IMR-90 (cell line): Measurements from ENCODE around the gene BCKDK. TPM values are rescaled to one million over a fixed set of nuclear protein-coding genes. Genes with fewer than 3 reads are reported as not detected.

Experiments used
- ATAC-seq: fragments of 200-7000 bp; cut with Tn5 transposase; 2 replicates; pipeline ENCODE4 v1.9.1; 2020; ENCODE audit warnings: low read depth, mild to moderate bottlenecking, moderate library complexity
- BruUV-seq: library from RNA; stranded (reverse); fragments of 400-500 nt; replicated peaks from 2 replicates; lab custom pipeline; 2021; lab: Mats Ljungman, UMichigan
- CTCF ChIA-PET: fragments of 300-600 bp; formaldehyde crosslinking; extraction: SDS; loops from one replicate; lab custom pipeline; 2021; ENCODE audit warnings: antibody characterized with exemption; lab: Yijun Ruan, JAX
- POLR2A ChIA-PET: fragments of 300-600 bp; sonication (Branson Sonifier 250); formaldehyde crosslinking; loops from one replicate; lab custom pipeline; 2022; ENCODE audit warnings: antibody characterized with exemption; ENCODE audit not compliant: unreplicated experiment; lab: Charles Lee
- DNase-seq: peaks from one replicate; pipeline ENCODE4 v3.0.0; 2013
- H2AFZ ChIP-seq: replicated peaks from 2 replicates; pipeline ENCODE3; 2013; ENCODE audit warnings: low read length, mild to moderate bottlenecking; ENCODE audit not compliant: poor library complexity
- H2AK5ac ChIP-seq: 2 replicates; pipeline ENCODE4 v1.6.1; 2013; ENCODE audit warnings: low read depth, low read length, inconsistent platforms
- H2AK9ac ChIP-seq: replicated peaks from 2 replicates; pipeline ENCODE3; 2013; ENCODE audit warnings: mild to moderate bottlenecking, low read depth, low read length, moderate library complexity; ENCODE audit not compliant: poor library complexity
- H2BK120ac ChIP-seq: 2 replicates; pipeline ENCODE4 v1.6.1; 2013; ENCODE audit warnings: low read depth, low read length, inconsistent platforms
- H2BK15ac ChIP-seq: 3 replicates; pipeline ENCODE4 v1.6.1; 2013; ENCODE audit warnings: low read depth, low read length, inconsistent platforms
- H2BK20ac ChIP-seq: 2 replicates; pipeline ENCODE4 v1.6.1; 2013; ENCODE audit warnings: low read depth, mild to moderate bottlenecking, inconsistent platforms, low read length, moderate library complexity
- H2BK5ac ChIP-seq: 2 replicates; pipeline ENCODE4 v1.6.1; 2013; ENCODE audit warnings: mild to moderate bottlenecking, low read depth, low read length, inconsistent platforms; ENCODE audit not compliant: poor library complexity, severe bottlenecking
- H3K14ac ChIP-seq: replicated peaks from 2 replicates; pipeline ENCODE4 v1.6.1; 2013; ENCODE audit warnings: low read depth, low read length, inconsistent platforms
- H3K18ac ChIP-seq: 2 replicates; pipeline ENCODE4 v1.6.1; 2013; ENCODE audit warnings: low read depth, low read length, control low read depth
- H3K23ac ChIP-seq: 2 replicates; pipeline ENCODE4 v1.6.1; 2013; ENCODE audit warnings: low read depth, low read length, inconsistent platforms
- H3K27ac ChIP-seq: 2 replicates; pipeline ENCODE4 v1.5.1; 2013; ENCODE audit warnings: mild to moderate bottlenecking, control low read depth, low read length; ENCODE audit not compliant: insufficient read depth
- H3K27me3 ChIP-seq: 2 replicates; pipeline ENCODE4 v1.6.1; 2013; ENCODE audit warnings: low read length; ENCODE audit not compliant: control insufficient read depth, insufficient read depth
- H3K36me3 ChIP-seq: 2 replicates; pipeline ENCODE4 v1.6.1; 2013; ENCODE audit warnings: low read length, mixed read lengths; ENCODE audit not compliant: control insufficient read depth, insufficient read depth
- H3K4ac ChIP-seq: 2 replicates; pipeline ENCODE4 v1.6.1; 2013; ENCODE audit warnings: low read depth, low read length, inconsistent platforms
- H3K4me1 ChIP-seq: 2 replicates; pipeline ENCODE4 v1.6.1; 2013; ENCODE audit warnings: low read length, mixed read lengths; ENCODE audit not compliant: control insufficient read depth, insufficient read depth
- H3K4me2 ChIP-seq: 2 replicates; pipeline ENCODE4 v1.6.1; 2013; ENCODE audit warnings: low read depth, mild to moderate bottlenecking, control low read depth, low read length, moderate library complexity
- H3K4me3 ChIP-seq: 2 replicates; pipeline ENCODE4 v1.5.1; 2013; ENCODE audit warnings: low read depth, mild to moderate bottlenecking, control low read depth, low read length, moderate library complexity; ENCODE audit not compliant: insufficient read depth
- H3K56ac ChIP-seq: 2 replicates; pipeline ENCODE4 v1.6.1; 2013; ENCODE audit warnings: low read length, inconsistent platforms; ENCODE audit not compliant: insufficient read depth; ENCODE audit errors: extremely low read depth
- H3K79me1 ChIP-seq, 2 experiments: 2 replicates each; pipeline ENCODE4 v1.6.1; 2013; ENCODE audit warnings: low read length in 2 of 2, inconsistent platforms in 1 of 2, low read depth in 1 of 2
- H3K9ac ChIP-seq: 2 replicates; pipeline ENCODE4 v1.6.1; 2013; ENCODE audit warnings: low read depth, low read length, control low read depth
- H3K9me1 ChIP-seq: 2 replicates; pipeline ENCODE4 v1.6.1; 2013; ENCODE audit warnings: low read length, inconsistent platforms; ENCODE audit not compliant: insufficient read depth
- H3K9me3 ChIP-seq: 2 replicates; pipeline ENCODE4 v1.6.1; 2013; ENCODE audit warnings: low read length; ENCODE audit not compliant: control insufficient read depth, insufficient read depth
- H4K20me1 ChIP-seq: 2 replicates; pipeline ENCODE4 v1.6.1; 2013; ENCODE audit warnings: low read length, inconsistent platforms; ENCODE audit not compliant: insufficient read depth
- H4K5ac ChIP-seq: 2 replicates; pipeline ENCODE4 v1.6.1; 2013; ENCODE audit warnings: mild to moderate bottlenecking, low read depth, low read length, control low read depth
- H4K8ac ChIP-seq, 2 experiments: 2 replicates each; pipeline ENCODE4 v1.6.1; 2013; ENCODE audit warnings: low read depth in 2 of 2, low read length in 2 of 2, control low read depth in 1 of 2, inconsistent platforms in 1 of 2
- H4K91ac ChIP-seq: 2 replicates; pipeline ENCODE4 v1.6.1; 2013; ENCODE audit warnings: low read depth, low read length, inconsistent platforms; ENCODE audit not compliant: insufficient read depth
- CTCF ChIP-seq: conservative IDR thresholded peaks from 2 replicates; pipeline ENCODE4 v1.5.1; 2012; ENCODE audit warnings: mild to moderate bottlenecking, low read depth, low read length, improper control_type of control experiment
- NFE2L2 ChIP-seq: fragments of 150-350 bp; IDR thresholded peaks from 2 replicates; pipeline ENCODE4 v1.6.1; 2016; ENCODE audit warnings: low read depth, mild to moderate bottlenecking, low read length
- RCOR1 ChIP-seq: IDR thresholded peaks from 2 replicates; pipeline ENCODE4 v1.6.1; 2012; ENCODE audit warnings: mild to moderate bottlenecking, low read length, improper control_type of control experiment; ENCODE audit not compliant: insufficient replicate concordance
- USF2 ChIP-seq: fragments of 150-350 bp; IDR thresholded peaks from 2 replicates; pipeline ENCODE4 v1.6.1; 2017; ENCODE audit warnings: mild to moderate bottlenecking, antibody characterized with exemption, low read length, low read depth
- WGBS, 2 experiments: methylation state at CpG; one replicate each; pipeline versions ENCODE4 v1.1.5 to v1.1.7; 2013; ENCODE audit warnings: missing lambda C conversion rate in 2 of 2; ENCODE audit not compliant: insufficient read length in 1 of 2; ENCODE audit errors: extremely low coverage in 2 of 2; 5-methylcytosine and 5-hydroxymethylcytosine counted together
- dilution Hi-C: fragments of 300-500 bp; cut with HindIII; formaldehyde crosslinking; loops from one replicate; pipeline ENCODE4 v1.14.3; 2018; ENCODE audit warnings: low sequenced_read_pairs; ENCODE audit not compliant: unreplicated experiment
- in situ Hi-C: fragments of 300-500 bp; cut with MboI; formaldehyde crosslinking; loops from 3 replicates; pipeline ENCODE4 v1.14.3; 2019; ENCODE audit warnings: low sequenced_read_pairs, inconsistent platforms, mixed read lengths
- intact Hi-C: fragments of 100-400 bp; cut with micrococcal nuclease; formaldehyde crosslinking; loops from 2 replicates; pipeline ENCODE4 v1.10.0; 2022
- polyA plus RNA-seq, 3 experiments: library from polyadenylated mRNA; depleted of rRNA; stranded (reverse); fragments of >200 nt; gene quantifications; 2 replicates each; pipeline ENCODE4 v1.2.3, GENCODE V29; 2012; ENCODE audit warnings: low replicate concordance in 1 of 3
- total RNA-seq: library from RNA; depleted of rRNA; stranded (reverse); fragments of >200 nt; gene quantifications from 2 replicates; pipeline ENCODE4 v1.2.3, GENCODE V29; 2012

Gene BCKDK
- total and polyA plus RNA-seq, 2 of the 4 experiments (the other 2 are of a cell fraction), result 26.0 to 79.3 TPM

- peaks cover 21% of the 10 kb centered on the region for H3K9me1 ChIP-seq
- peak overlapping the region; percentile 100 for H3K4ac ChIP-seq
- H3K36me3 ChIP-seq, result peaks cover 22% of the 10 kb centered on the region
- H2BK5ac ChIP-seq, result peak overlapping the region; percentile 77
- no peak overlapping the region; the same call in 1 of the 2 replicates for H4K91ac ChIP-seq
- dilution Hi-C loops (no loop called here), intact Hi-C loops (no loop called here), in situ Hi-C loops (no loop called here)
- 0 out of 2 replicates have a peak overlapping the region, but pooled peaks have one; percentile 0 for H4K5ac ChIP-seq
- no peaks in the 10 kb centered on the region for H3K9me3 ChIP-seq
- H2AFZ ChIP-seq, result no peak overlapping the region
- no peak overlapping the region for H2BK20ac ChIP-seq
- H3K4me3 ChIP-seq, result no peak overlapping the region
- H3K4me1 ChIP-seq, result peaks cover 12% of the 10 kb centered on the region
- peak overlapping the region; percentile 38; the same call in 1 of the 2 replicates for H2BK120ac ChIP-seq
- POLR2A ChIA-PET, result no interaction called here
- no peak overlapping the region for H3K56ac ChIP-seq
- H3K27ac ChIP-seq, result no peak overlapping the region
- ATAC-seq, result no peak
- 0 out of 4 replicates have a peak overlapping the region, but pooled peaks of 1 of the 2 experiments have one; percentile 53 for H4K8ac ChIP-seq
- H3K79me1 ChIP-seq, result peaks cover 32 to 61% of the 10 kb centered on the region in 2 experiments; a peak in 3 of 4 replicates
- H4K20me1 ChIP-seq, result no peaks in the 10 kb centered on the region; the same call in 1 of the 2 replicates
- CTCF ChIA-PET, result interaction anchor here (0.6 kb wide), 2 partner anchors 11 to 132 kb away, joined by 3 to 5 read pairs; no protein-coding TSS in a partner anchor
- TF ChIP-seq USF2 (no peak), CTCF (no peak), RCOR1 (no peak), NFE2L2 (no peak)
- H3K23ac ChIP-seq, result no peak overlapping the region
- H2AK5ac ChIP-seq, result peak overlapping the region; percentile 99; the same call in 1 of the 2 replicates
- no peak overlapping the region for H3K9ac ChIP-seq
- no peaks in the 10 kb centered on the region for H3K27me3 ChIP-seq
- WGBS, 2 experiments, result 98% methylated on average over 8 of the region's 9 CpGs; no CpG with 5 or more reads in 1 of the 2 experiments
- H2BK15ac ChIP-seq, result no peak overlapping the region
- no peak overlapping the region for H3K18ac ChIP-seq
- no peak overlapping the region for H3K4me2 ChIP-seq
- no TSS peak for BruUV-seq
- no peak for DNase-seq
- peak overlapping the region; percentile 100 for H2AK9ac ChIP-seq
- H3K14ac ChIP-seq, result no peak overlapping the region; the same call in 1 of the 2 replicates
Measured at GRCh38 chr16:31063495-31063842, 44.7 kb upstream of the BCKDK start.
